CD8-positive, alpha-beta memory T cell (primary cell): ENCODE data around the gene PARD3. TPM values are rescaled to one million over a fixed set of nuclear protein-coding genes. Genes with fewer than 3 reads are reported as not detected.

Experiments
- CTCF ChIA-PET: fragments of 350-600 bp; sonication (Branson Sonifier 250); formaldehyde crosslinking; loops from one replicate; lab custom pipeline; 2021; ENCODE audit warnings: antibody characterized with exemption; lab: Charles Lee
- POLR2A ChIA-PET: fragments of 350-600 bp; sonication (Branson Sonifier 250); formaldehyde crosslinking; loops from one replicate; lab custom pipeline; 2021; ENCODE audit warnings: antibody characterized with exemption; lab: Charles Lee
- DNase-seq, 5 donors: peaks; one replicate each; pipeline versions ENCODE4 v3.0.0 to v3.0.0-alpha.2; 2020 to 2022; ENCODE audit warnings: mixed read lengths in 1 of 5
- H3K27ac ChIP-seq: one replicate; pipeline ENCODE4 v1.7.0; 2013; ENCODE audit warnings: low read depth, mild to moderate bottlenecking, low read length, moderate library complexity
- H3K27me3 ChIP-seq: 2 replicates; pipeline ENCODE4 v1.7.0; 2013; ENCODE audit warnings: low read length, mild to moderate bottlenecking; ENCODE audit not compliant: insufficient read depth, poor library complexity, severe bottlenecking
- H3K36me3 ChIP-seq: 2 replicates; pipeline ENCODE4 v1.7.0; 2013; ENCODE audit warnings: mild to moderate bottlenecking, low read length, moderate library complexity; ENCODE audit not compliant: insufficient read depth
- H3K4me1 ChIP-seq: 2 replicates; pipeline ENCODE4 v1.7.0; 2013; ENCODE audit warnings: mild to moderate bottlenecking, low read length, moderate library complexity; ENCODE audit not compliant: insufficient read depth
- H3K4me3 ChIP-seq: 2 replicates; pipeline ENCODE4 v1.7.0; 2013; ENCODE audit warnings: mild to moderate bottlenecking, low read length
- H3K9me3 ChIP-seq: 2 replicates; pipeline ENCODE4 v1.7.0; 2013; ENCODE audit warnings: mild to moderate bottlenecking, low read length
- H3K27ac Mint-ChIP-seq, 8 donors: one replicate each; pipeline ENCODE4 v1.8.0; 2020 to 2021; ENCODE audit warnings: mixed read lengths in 8 of 8, mild to moderate bottlenecking in 6 of 8, inconsistent platforms in 3 of 8, moderate library complexity in 3 of 8
- H3K27me3 Mint-ChIP-seq, 2 donors: one replicate each; pipeline ENCODE4 v1.8.0; 2020 to 2021; ENCODE audit warnings: mixed read lengths in 2 of 2, mild to moderate bottlenecking in 1 of 2, moderate library complexity in 1 of 2
- H3K36me3 Mint-ChIP-seq, 3 donors: one replicate each; pipeline ENCODE4 v1.8.0; 2020 to 2021; ENCODE audit warnings: mixed read lengths in 3 of 3, inconsistent platforms in 1 of 3, mild to moderate bottlenecking in 1 of 3
- H3K4me1 Mint-ChIP-seq, 3 donors: one replicate each; pipeline ENCODE4 v1.8.0; 2020 to 2021; ENCODE audit warnings: mixed read lengths in 3 of 3, inconsistent platforms in 1 of 3, mild to moderate bottlenecking in 1 of 3
- H3K4me3 Mint-ChIP-seq, 7 donors: one replicate each; pipeline ENCODE4 v1.8.0; 2020 to 2021; ENCODE audit warnings: mixed read lengths in 7 of 7, mild to moderate bottlenecking in 6 of 7, moderate library complexity in 4 of 7, inconsistent platforms in 2 of 7
- H3K9me3 Mint-ChIP-seq, 5 donors: one replicate each; pipeline ENCODE4 v1.8.0; 2020 to 2022; ENCODE audit warnings: mixed read lengths in 5 of 5, mild to moderate bottlenecking in 3 of 5, moderate library complexity in 2 of 5, inconsistent platforms in 1 of 5
- polyA plus RNA-seq: library from polyadenylated mRNA; unstranded; fragments of 300-500 nt; fragmentation: Illumina TruSeq; gene quantifications from one replicate; pipeline ENCODE4 v1.2.3, GENCODE V29; 2021
- total RNA-seq, 2 experiments: library from RNA; stranded (reverse); gene quantifications; one replicate each; pipeline ENCODE4 v1.2.3, GENCODE V29; 2021

PARD3 gene
- total RNA-seq: under 1 TPM; 0.27 to 0.46 TPM
- not detected for polyA plus RNA-seq

- H3K36me3 ChIP-seq: no peaks in the 10 kb centered on the region
- H3K4me1 ChIP-seq: no peaks in the 10 kb centered on the region
- no peak for DNase-seq
- H3K27me3 Mint-ChIP-seq: peaks cover 31 to 62% of the 10 kb centered on the region in 2 donors
- peaks cover 11% of the 10 kb centered on the region for H3K27me3 ChIP-seq
- no peaks in the 10 kb centered on the region for H3K36me3 Mint-ChIP-seq
- POLR2A ChIA-PET: no interaction called here
- CTCF ChIA-PET: no interaction called here
- peaks cover 0 to 2% (median 0%) of the 10 kb centered on the region in 5 donors for H3K9me3 Mint-ChIP-seq
- H3K4me3 Mint-ChIP-seq: peak within 1 kb of the TSS in 5 of 7 donors; percentile 56 to 73 (median 58)
- no peaks in the 10 kb centered on the region for H3K9me3 ChIP-seq
- H3K27ac ChIP-seq: peak within 1 kb of the TSS; percentile 38
- H3K4me1 Mint-ChIP-seq: peaks cover 9 to 15% (median 10%) of the 10 kb centered on the region in 3 donors
- H3K4me3 ChIP-seq: no peak within 1 kb of the TSS
- no peak within 1 kb of the TSS for H3K27ac Mint-ChIP-seq
These were observed at the start of gene PARD3 for GRCh38 chr10:34815185-34816084. Gene PARD3 (minus strand): TSS chr10:34815296. CDS start chr10:34814995, 301 bp downstream.

GRCh38 chr10:34864149-34865067 is 49.3 kb upstream of the PARD3 start:
- no peaks in the 10 kb centered on the region for H3K4me1 ChIP-seq
- Mint-ChIP-seq H3K4me3 (no peak overlapping the region), H3K9me3 (no peaks in the 10 kb centered on the region), H3K27ac (no peak overlapping the region), H3K4me1 (no peaks in the 10 kb centered on the region), H3K27me3 (peaks cover 3 to 5% of the 10 kb centered on the region in 2 donors), H3K36me3 (no peaks in the 10 kb centered on the region)
- DNase-seq: no peak
- CTCF ChIA-PET: no interaction called here
- H3K27me3 ChIP-seq: no peaks in the 10 kb centered on the region
- H3K9me3 ChIP-seq: no peaks in the 10 kb centered on the region
- no peaks in the 10 kb centered on the region for H3K36me3 ChIP-seq
- no peak overlapping the region for H3K4me3 ChIP-seq
- POLR2A ChIA-PET: no interaction called here
- H3K27ac ChIP-seq: no peak overlapping the region

- Mint-ChIP-seq H3K36me3 (no peaks in the 10 kb centered on the region), H3K4me3 (no peak overlapping the region), H3K9me3 (no peaks in the 10 kb centered on the region), H3K4me1 (no peaks in the 10 kb centered on the region), H3K27ac (peak overlapping the region in 1 of 8 donors; percentile 32), H3K27me3 (peaks cover 5% of the 10 kb centered on the region in 2 donors)
- no peak for DNase-seq
- ChIA-PET POLR2A (no interaction called here), CTCF (no interaction called here)
- Histone ChIP-seq H3K4me1 (no peaks in the 10 kb centered on the region), H3K9me3 (no peaks in the 10 kb centered on the region), H3K36me3 (no peaks in the 10 kb centered on the region), H3K27ac (no peak overlapping the region), H3K4me3 (no peak overlapping the region), H3K27me3 (no peaks in the 10 kb centered on the region)
These were observed 47.8 kb upstream of the PARD3 start for GRCh38 chr10:34862892-34863291.

GRCh38 chr10:34861293-34862021 is 46.4 kb upstream of the PARD3 start:
- ChIA-PET CTCF (no interaction called here), POLR2A (no interaction called here)
- Histone ChIP-seq H3K27me3 (no peaks in the 10 kb centered on the region), H3K36me3 (no peaks in the 10 kb centered on the region), H3K4me3 (no peak overlapping the region), H3K27ac (no peak overlapping the region), H3K4me1 (no peaks in the 10 kb centered on the region), H3K9me3 (no peaks in the 10 kb centered on the region)
- Mint-ChIP-seq H3K4me1 (no peaks in the 10 kb centered on the region), H3K4me3 (no peak overlapping the region), H3K27me3 (peaks cover 5 to 9% of the 10 kb centered on the region in 2 donors), H3K9me3 (no peaks in the 10 kb centered on the region), H3K27ac (no peak overlapping the region), H3K36me3 (no peaks in the 10 kb centered on the region)
- DNase-seq: no peak

- no peak overlapping the region for H3K4me3 Mint-ChIP-seq
- no peak overlapping the region for H3K27ac Mint-ChIP-seq
- H3K9me3 Mint-ChIP-seq: no peaks in the 10 kb centered on the region
- no peaks in the 10 kb centered on the region for H3K36me3 Mint-ChIP-seq
- H3K27me3 ChIP-seq: no peaks in the 10 kb centered on the region
- no peaks in the 10 kb centered on the region for H3K4me1 ChIP-seq
- H3K27ac ChIP-seq: no peak overlapping the region
- ChIA-PET POLR2A (no interaction called here), CTCF (no interaction called here)
- H3K4me3 ChIP-seq: no peak overlapping the region
- H3K27me3 Mint-ChIP-seq: peaks cover 1 to 9% of the 10 kb centered on the region in 2 donors
- no peaks in the 10 kb centered on the region for H3K36me3 ChIP-seq
- no peaks in the 10 kb centered on the region for H3K9me3 ChIP-seq
- no peak for DNase-seq
- H3K4me1 Mint-ChIP-seq: no peaks in the 10 kb centered on the region
These were observed 44.1 kb upstream of the PARD3 start for GRCh38 chr10:34859170-34859569.

- no peaks in the 10 kb centered on the region for H3K36me3 ChIP-seq
- H3K4me1 ChIP-seq: no peaks in the 10 kb centered on the region
- no peaks in the 10 kb centered on the region for H3K9me3 ChIP-seq
- ChIA-PET POLR2A (no interaction called here), CTCF (no interaction called here)
- no peaks in the 10 kb centered on the region for H3K4me1 Mint-ChIP-seq
- no peak overlapping the region for H3K27ac ChIP-seq
- H3K4me3 ChIP-seq: no peak overlapping the region
- no peaks in the 10 kb centered on the region for H3K36me3 Mint-ChIP-seq
- H3K9me3 Mint-ChIP-seq: no peaks in the 10 kb centered on the region
- peaks cover 1 to 9% of the 10 kb centered on the region in 2 donors for H3K27me3 Mint-ChIP-seq
- no peak for DNase-seq
- no peak overlapping the region for H3K27ac Mint-ChIP-seq
- no peaks in the 10 kb centered on the region for H3K27me3 ChIP-seq
- no peak overlapping the region for H3K4me3 Mint-ChIP-seq
These were observed 42.9 kb upstream of the PARD3 start for GRCh38 chr10:34858003-34858402.

GRCh38 chr10:34854147-34854601 is 39.1 kb upstream of the PARD3 start:
- Histone ChIP-seq H3K4me3 (no peak overlapping the region), H3K27me3 (no peaks in the 10 kb centered on the region), H3K27ac (no peak overlapping the region), H3K9me3 (no peaks in the 10 kb centered on the region), H3K4me1 (no peaks in the 10 kb centered on the region), H3K36me3 (no peaks in the 10 kb centered on the region)
- CTCF ChIA-PET: no interaction called here
- H3K4me3 Mint-ChIP-seq: no peak overlapping the region
- peaks cover 0 to 1% (median 0%) of the 10 kb centered on the region in 5 donors for H3K9me3 Mint-ChIP-seq
- peaks cover 1 to 9% of the 10 kb centered on the region in 2 donors for H3K27me3 Mint-ChIP-seq
- H3K36me3 Mint-ChIP-seq: no peaks in the 10 kb centered on the region
- POLR2A ChIA-PET: no interaction called here
- H3K27ac Mint-ChIP-seq: no peak overlapping the region
- DNase-seq: no peak
- no peaks in the 10 kb centered on the region for H3K4me1 Mint-ChIP-seq
